ENCODE data around the gene CCR4. TPM values are rescaled to one million over a fixed set of nuclear protein-coding genes. Genes with fewer than 3 reads are reported as not detected.

The CCR4 gene
- total RNA-seq, 2 donors from 2014 or later = 0.33 to 0.35 TPM

- no peak for TF ChIP-seq CTCF (IDR thresholded peaks at IDR 0.05)
- no peaks in the 10 kb centered on the region for H3K4me1 ChIP-seq
- no peak overlapping the region for H3K4me3 ChIP-seq
- H3K27me3 ChIP-seq = no peaks in the 10 kb centered on the region
- DNase-seq (ENCODE audit: low spot score) = no peak
- H3K27ac ChIP-seq = no peak overlapping the region
- peaks cover 10% of the 10 kb centered on the region for H3K36me3 ChIP-seq
- H3K9me3 ChIP-seq = no peaks in the 10 kb centered on the region
Measured at GRCh38 chr3:32994045-32994444, 42.6 kb downstream of the CCR4 start.

- H3K4me1 ChIP-seq = no peaks in the 10 kb centered on the region
- no peak for DNase-seq (ENCODE audit: low spot score)
- H3K4me3 ChIP-seq = no peak overlapping the region
- H3K27me3 ChIP-seq = no peaks in the 10 kb centered on the region
- H3K27ac ChIP-seq = no peak overlapping the region
- no peaks in the 10 kb centered on the region for H3K9me3 ChIP-seq
- no peak for TF ChIP-seq CTCF (IDR thresholded peaks at IDR 0.05)
- peaks cover 15% of the 10 kb centered on the region for H3K36me3 ChIP-seq
Measured at GRCh38 chr3:32995098-32995497, 43.7 kb downstream of the CCR4 start.

- Histone ChIP-seq H3K36me3 (peaks cover 15% of the 10 kb centered on the region), H3K27ac (no peak overlapping the region), H3K27me3 (no peaks in the 10 kb centered on the region), H3K4me1 (no peaks in the 10 kb centered on the region), H3K9me3 (no peaks in the 10 kb centered on the region), H3K4me3 (no peak overlapping the region)
- no peak for DNase-seq (ENCODE audit: low spot score)
- TF ChIP-seq CTCF (IDR thresholded peaks at IDR 0.05) = no peak
Measured at GRCh38 chr3:32996048-32996754, 44.8 kb downstream of the CCR4 start.

GRCh38 chr3:32996755-32997091 lies 45.3 kb downstream of the CCR4 start:
- DNase-seq (ENCODE audit: low spot score) = no peak
- H3K4me1 ChIP-seq = no peaks in the 10 kb centered on the region
- no peak overlapping the region for H3K4me3 ChIP-seq
- no peak overlapping the region for H3K27ac ChIP-seq
- H3K27me3 ChIP-seq = no peaks in the 10 kb centered on the region
- H3K36me3 ChIP-seq = peaks cover 15% of the 10 kb centered on the region
- H3K9me3 ChIP-seq = no peaks in the 10 kb centered on the region
- no peak for TF ChIP-seq CTCF (IDR thresholded peaks at IDR 0.05)

- Histone ChIP-seq H3K4me3 (no peak overlapping the region), H3K9me3 (no peaks in the 10 kb centered on the region), H3K4me1 (peaks cover 0 to 7% of the 10 kb centered on the region in 2 donors), H3K27ac (no peak overlapping the region), H3K36me3 (peaks cover 15% of the 10 kb centered on the region), H3K27me3 (no peaks in the 10 kb centered on the region)
- DNase-seq (ENCODE audit: low spot score) = no peak
- TF ChIP-seq CTCF (IDR thresholded peaks at IDR 0.05) = no peak
Measured at GRCh38 chr3:32998631-32999451, 47.4 kb downstream of the CCR4 start.

Measured in right atrium auricular region (tissue), 2 donors.